ENCODE measurements around the gene IDH2. TPM values are rescaled to one million over a fixed set of nuclear protein-coding genes. Genes with fewer than 3 reads are reported as not detected.
"Not testable (repeated sequence)": the region's sequence is repeated elsewhere in the genome, so short reads cannot be mapped to it uniquely, and the experiment has no call there.

The IDH2 gene
- polyA plus RNA-seq: 100 to 1,000 TPM in 1 of 3 donors, 10 to 100 TPM in 2; 26.3 to 144 (median 91.9) TPM

DNA sequence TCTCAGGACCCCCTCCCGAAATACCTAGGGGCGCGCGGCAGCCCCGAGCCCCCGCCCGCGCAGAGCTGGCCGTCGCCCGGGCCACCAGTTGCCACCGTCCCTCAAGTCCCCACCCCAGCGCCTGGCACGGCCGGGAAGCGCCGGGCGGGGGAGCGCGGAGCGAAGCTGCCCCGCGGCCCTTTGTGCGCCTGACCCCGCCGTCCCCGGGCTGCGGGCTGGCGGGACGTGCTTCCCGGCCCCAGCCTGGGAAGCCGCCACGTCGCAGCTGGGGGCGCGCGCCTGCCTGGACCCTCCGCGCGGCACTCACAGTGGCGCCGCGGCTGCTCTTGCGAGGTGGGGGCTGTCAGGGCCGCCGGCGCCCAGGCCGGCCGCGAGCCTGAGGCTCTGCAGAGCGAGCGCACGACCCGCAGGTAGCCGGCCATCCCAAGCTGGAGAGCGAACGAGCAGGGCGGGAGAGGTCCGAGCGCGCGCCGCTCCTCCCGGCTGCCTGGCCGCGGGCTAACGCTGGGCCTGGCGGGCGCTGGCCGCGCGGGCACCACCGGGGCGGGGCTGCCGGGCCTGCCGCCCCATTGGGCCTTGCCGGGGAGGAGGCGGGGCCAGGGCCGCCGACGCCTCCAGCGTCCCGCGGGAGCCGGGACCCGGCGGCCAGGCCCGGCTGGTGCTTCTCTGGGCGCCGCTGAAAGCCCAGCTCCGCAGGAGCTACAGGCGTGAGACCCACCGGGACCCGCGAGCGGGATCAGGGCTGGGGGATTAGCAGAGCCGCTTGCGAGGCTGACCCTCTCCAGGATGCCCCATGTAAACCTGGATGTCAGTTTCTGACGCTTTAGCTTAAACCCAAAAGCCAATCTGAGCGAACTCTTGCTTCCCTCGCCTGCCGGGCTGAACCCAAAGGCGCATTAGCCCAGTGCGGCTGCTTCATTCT lies at the start of gene IDH2:
Gene IDH2 (minus strand): TSS at position 500 of the 922 bp plus-strand sequence. CDS start 78 bp downstream, at position 422.
- WGBS, 3 donors: 0 to 1% (median 0%) methylated on average over 79 to 104 of the region's 104 CpGs
- no peak within 1 kb of the TSS for H3K27ac ChIP-seq (ENCODE audit: low read depth, low read length)

GRCh38 chr15:90150551-90150950 lies 48.3 kb upstream of the IDH2 start:
- WGBS, 3 donors: 95 to 96% (median 96%) methylated on average over 10 of the region's 10 CpGs
- not testable (repeated sequence) for H3K27ac ChIP-seq (ENCODE audit: low read depth, low read length)

- no peak overlapping the region for H3K27ac ChIP-seq (ENCODE audit: low read depth, low read length)
- WGBS, 3 donors: 73 to 92% (median 87%) methylated on average over 14 of the region's 14 CpGs
These were observed 47.5 kb upstream of the IDH2 start for GRCh38 chr15:90149609-90150340.

DNA sequence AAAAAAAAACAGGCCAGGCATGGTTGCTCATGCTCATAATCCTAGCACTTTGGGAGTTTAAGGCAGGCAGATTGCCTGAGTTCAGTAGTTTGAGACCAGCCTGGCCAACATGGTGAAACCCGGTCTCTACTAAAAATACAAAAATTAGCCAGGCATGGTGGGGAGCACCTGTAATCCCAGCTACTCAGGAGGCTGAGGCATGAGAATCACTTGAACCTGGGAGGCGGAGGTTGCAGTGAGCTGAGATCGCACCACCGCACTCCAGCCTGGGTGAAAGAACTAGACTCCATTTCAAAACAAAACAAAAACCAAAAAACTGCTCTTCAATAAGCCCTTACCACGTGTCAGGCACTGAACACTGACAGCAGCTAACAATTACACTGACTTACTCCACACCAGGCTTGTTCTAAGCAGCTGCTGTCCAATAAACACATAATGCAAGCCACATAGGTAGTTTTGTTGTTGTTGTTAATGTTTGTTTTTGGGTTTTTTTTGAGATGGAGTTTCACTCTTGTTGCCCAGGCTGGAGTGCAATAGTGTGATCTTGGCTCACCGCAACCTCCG lies 44.0 kb upstream of the IDH2 start:
- WGBS, 3 donors: 83 to 98% (median 95%) methylated on average over 7 of the region's 7 CpGs
- not testable (repeated sequence) for H3K27ac ChIP-seq (ENCODE audit: low read depth, low read length)

DNA sequence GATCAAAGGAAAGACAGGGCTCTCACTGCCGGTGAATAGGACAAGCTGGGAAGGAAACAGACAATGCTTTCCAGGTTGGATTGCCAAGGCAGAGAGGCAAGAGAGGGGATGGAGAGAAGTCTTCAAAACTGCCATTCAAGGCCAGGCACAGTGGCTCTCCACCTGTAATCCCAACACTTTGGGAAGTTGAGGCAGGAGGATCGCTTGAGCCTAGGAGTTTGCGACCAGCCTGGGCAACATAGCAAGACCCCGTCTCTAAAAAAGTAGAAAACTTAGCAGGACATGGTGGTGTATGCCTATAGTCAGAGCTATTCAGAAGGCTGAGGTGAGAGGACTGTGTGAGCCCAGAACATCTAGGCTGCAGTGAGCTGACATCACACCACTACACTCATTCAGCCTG lies 43.5 kb upstream of the IDH2 start:
- no peak overlapping the region for H3K27ac ChIP-seq (ENCODE audit: low read depth, low read length)
- WGBS, 3 donors: 76 to 93% (median 89%) methylated on average over 4 of the region's 4 CpGs

GRCh38 chr15:90145259-90145658 lies 43.0 kb upstream of the IDH2 start:
- H3K27ac ChIP-seq (ENCODE audit: low read depth, low read length): no peak overlapping the region
- WGBS, 3 donors: 33 to 68% (median 63%) methylated on average over 9 of the region's 9 CpGs

- WGBS, 3 donors: 20 to 47% (median 43%) methylated on average over 12 of the region's 12 CpGs
- no peak overlapping the region for H3K27ac ChIP-seq (ENCODE audit: low read depth, low read length)
These were observed 40.9 kb upstream of the IDH2 start for GRCh38 chr15:90143166-90143655.

DNA sequence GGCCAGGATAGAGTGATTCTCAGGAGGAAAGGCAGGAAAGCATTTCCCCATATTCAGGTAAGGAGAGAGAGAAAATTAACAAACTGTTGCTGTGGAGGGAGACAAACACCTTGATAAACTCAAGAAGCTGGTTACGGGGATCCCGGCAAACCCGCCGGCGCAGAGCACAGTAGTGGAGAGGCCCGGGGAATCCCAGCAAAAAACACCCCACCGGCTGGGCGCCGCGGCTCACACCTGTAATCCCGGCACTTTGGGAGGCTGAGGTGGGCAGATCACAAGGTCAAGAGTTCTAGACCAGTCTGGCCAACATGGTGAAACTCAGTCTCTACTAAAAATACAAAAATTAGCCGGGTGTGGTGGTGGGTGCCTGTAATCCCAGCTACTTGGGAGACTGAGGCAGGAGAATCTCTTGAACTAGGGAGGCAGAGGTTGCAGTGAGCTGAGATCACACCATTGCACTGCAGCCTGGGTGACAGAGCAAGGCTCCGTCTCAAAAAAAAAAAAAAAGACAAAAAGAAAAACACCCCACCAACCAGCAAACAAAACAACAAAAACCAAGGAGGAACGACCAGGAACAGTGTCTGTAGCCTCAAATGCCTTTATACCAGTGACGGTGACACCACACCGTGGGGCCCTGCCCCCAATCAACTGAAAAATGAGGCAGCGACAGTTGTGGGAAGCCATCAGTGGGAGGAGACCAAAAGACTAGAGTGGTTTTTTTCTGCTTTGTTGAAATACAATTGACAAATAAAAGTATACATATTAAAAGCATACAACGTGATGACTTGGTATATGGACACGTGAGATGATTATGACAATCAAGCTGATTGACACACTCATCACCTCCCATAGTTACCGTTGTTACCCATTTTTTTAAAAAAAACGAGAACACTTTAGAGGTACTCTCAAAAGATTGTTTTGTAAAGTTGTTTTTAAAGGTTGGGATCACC lies 40.2 kb upstream of the IDH2 start:
- 76 to 81% (median 78%) methylated on average over 21 of the region's 21 CpGs for WGBS, 3 donors
- no peak overlapping the region for H3K27ac ChIP-seq (ENCODE audit: low read depth, low read length)

DNA sequence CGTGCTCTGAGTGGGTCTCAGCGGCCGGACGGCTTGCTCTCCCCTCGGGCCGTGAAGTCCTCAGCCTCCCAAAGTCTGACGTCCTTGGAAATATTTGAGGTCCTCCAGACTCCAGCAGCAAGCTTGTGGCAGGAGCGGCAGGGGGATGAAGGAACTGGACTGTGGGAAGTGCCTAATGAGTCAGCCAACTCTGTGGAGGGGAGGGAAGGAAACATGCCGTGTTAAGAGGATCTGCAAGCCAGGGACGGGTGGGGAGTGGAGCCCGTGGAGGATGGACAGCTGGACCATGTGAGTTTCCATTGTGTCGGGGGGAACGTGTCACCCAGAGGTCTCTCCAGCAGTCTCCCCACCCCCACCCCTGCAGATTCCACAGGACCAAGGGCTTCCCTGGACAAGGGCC lies 39.4 kb upstream of the IDH2 start:
- WGBS, 3 donors: 53 to 77% (median 53%) methylated on average over 13 of the region's 13 CpGs

DNA sequence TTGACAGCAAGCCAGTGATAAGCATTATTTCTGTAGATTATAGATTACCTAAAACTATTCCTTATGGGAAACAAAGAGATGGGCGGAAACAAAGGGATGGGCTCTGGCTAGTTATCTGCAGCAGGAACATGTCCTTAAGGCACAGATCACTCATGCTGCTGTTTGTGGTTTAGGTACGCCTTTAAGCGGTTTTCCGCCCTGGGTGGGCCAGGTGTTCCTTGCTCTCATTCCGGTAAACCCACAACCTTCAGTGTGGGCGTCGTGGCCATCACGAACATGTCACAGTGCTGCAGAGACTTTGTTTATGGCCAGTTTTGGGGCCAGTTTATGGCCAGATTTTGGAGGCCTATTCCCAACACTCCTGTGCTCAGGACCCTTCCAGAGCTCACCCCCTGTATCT lies 37.3 kb upstream of the IDH2 start:
- not testable (repeated sequence) for H3K27ac ChIP-seq (ENCODE audit: low read depth, low read length)
- WGBS, 3 donors: 72 to 91% (median 88%) methylated on average over 8 of the region's 8 CpGs

More for the DNA sequence above, 39.4 kb upstream of the IDH2 start:
- H3K27ac ChIP-seq (ENCODE audit: low read depth, low read length): no peak overlapping the region

DNA sequence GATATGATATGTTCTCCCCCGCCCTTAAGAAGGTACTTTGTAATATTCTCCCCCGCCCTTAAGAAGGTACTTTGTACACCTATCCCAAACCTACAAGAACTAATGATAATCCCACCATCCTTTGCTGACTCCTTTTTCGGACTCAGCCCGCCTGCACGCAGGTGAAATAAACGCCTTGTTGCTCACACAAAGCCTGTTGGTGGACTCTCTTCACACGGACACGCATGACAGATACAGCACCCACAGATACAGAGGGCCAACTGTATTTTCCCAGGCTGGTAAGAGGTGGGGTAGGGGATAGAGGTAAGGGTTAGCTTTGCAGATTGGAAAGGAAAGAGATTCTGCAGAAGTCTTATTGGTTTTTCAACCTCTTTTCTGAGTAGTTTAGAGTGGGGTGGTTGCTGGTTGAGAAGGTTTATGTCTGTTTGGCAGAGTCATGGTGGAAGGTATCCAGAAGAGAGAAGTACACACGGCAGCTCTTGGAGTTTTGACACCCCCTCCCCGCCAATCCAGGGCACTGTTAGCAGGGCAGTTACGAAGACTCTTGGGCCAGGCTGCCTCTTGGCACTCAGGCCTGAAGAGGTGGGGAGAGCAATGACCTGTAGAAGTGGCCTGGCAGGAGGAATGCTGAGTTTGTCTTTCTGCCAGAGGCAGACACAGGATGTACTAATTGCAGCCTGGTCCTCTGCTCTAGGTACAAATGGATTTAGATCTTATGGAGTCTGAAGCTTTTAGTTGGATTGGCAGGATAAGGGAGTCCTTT lies 36.0 kb upstream of the IDH2 start:
- WGBS, 3 donors: 78 to 87% (median 85%) methylated on average over 11 of the region's 11 CpGs
- H3K27ac ChIP-seq (ENCODE audit: low read depth, low read length): no peak overlapping the region

DNA sequence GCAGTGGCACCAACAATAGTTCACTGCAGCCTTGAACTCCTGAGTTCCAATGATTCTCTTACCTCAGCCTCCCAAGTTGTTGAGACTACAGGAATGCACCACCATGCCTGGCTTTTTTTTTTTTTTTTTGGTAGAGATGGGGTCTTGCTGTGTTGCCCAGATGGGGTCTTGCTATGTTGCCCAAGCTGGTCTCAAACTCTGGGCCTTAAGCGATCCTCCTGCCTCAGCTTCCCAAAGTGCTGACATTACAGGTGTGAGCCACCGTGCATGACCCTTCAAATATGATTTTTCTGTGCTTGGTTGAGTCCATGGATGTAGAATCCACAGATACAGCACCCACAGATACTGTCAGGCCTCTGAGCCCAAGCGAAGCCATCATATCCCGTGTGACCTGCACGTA lies 30.2 kb upstream of the IDH2 start:
- H3K27ac ChIP-seq (ENCODE audit: low read depth, low read length): no peak overlapping the region
- 92 to 95% (median 95%) methylated on average over 5 of the region's 5 CpGs for WGBS, 3 donors

DNA sequence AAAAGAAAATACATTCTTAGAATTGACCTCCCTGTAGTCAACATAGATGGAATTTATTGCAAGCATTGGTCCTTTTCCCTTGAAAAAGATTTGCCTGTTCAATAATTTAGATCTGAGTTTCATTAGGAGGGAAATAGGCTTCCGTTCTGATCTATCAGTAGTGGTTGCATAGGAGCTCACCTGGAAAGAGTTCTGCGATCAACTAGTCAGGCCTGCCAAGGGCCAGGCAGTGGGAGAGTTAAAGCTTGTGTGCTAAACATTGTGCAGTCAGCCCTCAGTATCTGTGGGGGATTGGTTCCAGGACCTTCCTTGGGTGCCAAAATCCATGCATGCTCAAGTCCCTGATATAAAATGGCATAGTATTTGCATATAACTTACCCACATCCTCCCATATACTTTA lies 29.6 kb upstream of the IDH2 start:
- 93 to 96% (median 95%) methylated on average over 2 of the region's 2 CpGs for WGBS, 3 donors
- H3K27ac ChIP-seq (ENCODE audit: low read depth, low read length): no peak overlapping the region

DNA sequence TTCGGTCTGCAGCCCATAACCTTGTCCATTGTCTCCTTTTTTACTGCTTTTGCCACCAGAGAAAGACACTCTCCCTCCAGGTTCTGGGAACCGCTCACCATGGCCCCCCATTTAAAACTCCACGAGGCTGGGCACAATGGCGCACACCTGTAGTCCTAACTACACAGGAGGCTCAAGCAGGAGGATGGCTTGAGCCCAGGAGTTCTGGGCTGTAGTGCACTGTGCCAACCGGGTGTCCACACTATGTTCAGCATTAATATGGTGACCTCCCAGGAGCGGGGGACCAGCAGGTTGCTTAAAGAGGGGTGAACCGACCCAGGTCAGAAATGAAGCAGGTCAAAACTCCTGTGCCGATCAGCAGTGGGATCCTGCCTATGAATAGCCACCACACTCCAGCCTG lies 28.0 kb upstream of the IDH2 start:
- no peak overlapping the region for H3K27ac ChIP-seq (ENCODE audit: low read depth, low read length)
- WGBS, 3 donors: 93 to 95% (median 94%) methylated on average over 8 of the region's 8 CpGs

DNA sequence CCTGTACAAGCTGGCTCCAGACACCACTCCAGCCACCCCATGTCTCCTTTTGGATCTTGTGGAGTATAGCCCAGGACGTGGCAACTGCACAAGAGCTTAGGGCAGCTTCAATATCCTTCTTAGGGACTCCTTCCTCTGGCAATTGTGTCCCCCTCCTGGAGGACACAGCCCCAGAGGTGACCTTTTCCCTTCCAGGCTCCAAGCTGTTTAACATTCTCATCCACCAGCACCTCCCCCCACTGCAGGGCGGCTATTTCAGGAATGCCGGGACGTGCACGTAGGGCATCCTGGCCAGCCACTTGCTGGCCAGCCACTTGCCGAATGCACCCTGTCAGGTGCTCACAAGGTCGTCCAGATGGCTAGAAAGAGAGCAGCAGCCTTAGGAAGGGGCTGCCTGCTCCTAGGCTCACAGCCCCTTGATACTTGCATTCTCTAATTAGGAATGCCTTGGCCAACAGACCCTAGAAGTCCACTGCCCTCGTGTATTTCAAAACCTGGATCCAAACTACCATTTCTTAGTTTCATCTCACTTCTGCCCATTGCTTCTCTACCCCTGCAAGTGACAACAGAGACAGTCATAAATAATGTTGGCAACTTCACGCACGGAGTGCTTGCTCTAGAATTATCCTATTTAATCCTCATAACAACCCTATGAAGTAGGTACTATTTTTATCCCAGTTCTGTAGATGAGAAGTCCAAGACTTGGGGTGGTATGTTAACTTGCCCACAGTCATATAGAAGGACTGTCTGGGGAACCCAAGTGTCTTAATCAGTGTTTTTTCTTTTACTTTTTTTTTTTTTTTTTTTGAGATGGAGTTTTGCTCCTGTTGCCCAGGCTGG lies 24.5 kb upstream of the IDH2 start:
- no peak overlapping the region for H3K27ac ChIP-seq (ENCODE audit: low read depth, low read length)
- WGBS, 3 donors: 23 to 37% (median 36%) methylated on average over 10 of the region's 10 CpGs

GRCh38 chr15:90126022-90126421 lies 23.8 kb upstream of the IDH2 start:
- no peak overlapping the region for H3K27ac ChIP-seq (ENCODE audit: low read depth, low read length)
- WGBS, 3 donors: 40 to 85% (median 83%) methylated on average over 6 of the region's 6 CpGs

Data from adipose tissue (tissue), 3 donors.